Measurements from ENCODE around the gene LRBA.

Gene LRBA

GRCh38 chr4:150828159-150828558 is 186.9 kb downstream of the LRBA start:
- no peak overlapping the region for H3K27ac ChIP-seq (ENCODE audit: low read depth, low read length)
- H3K4me3 ChIP-seq (ENCODE audit: low read length), result no peak overlapping the region
- H4K20me1 ChIP-seq (ENCODE audit: control insufficient read depth, insufficient read depth, low read depth, low read length), result no peaks in the 10 kb centered on the region
- H3K9me3 ChIP-seq (ENCODE audit: control insufficient read depth, insufficient read depth, low read length), result no peaks in the 10 kb centered on the region
- H3K9me2 ChIP-seq (replicated peaks; ENCODE audit: control insufficient read depth, low read length), result no peaks in the 10 kb centered on the region
- no peaks in the 10 kb centered on the region for H3K79me2 ChIP-seq (ENCODE audit: control insufficient read depth, low read length)
- H3K27me3 ChIP-seq (ENCODE audit: control insufficient read depth, low read length), result no peaks in the 10 kb centered on the region
- H3K4me2 ChIP-seq (ENCODE audit: low read length), result no peak overlapping the region
- H3K4me1 ChIP-seq (ENCODE audit: control insufficient read depth, low read length), result no peaks in the 10 kb centered on the region
- no peaks in the 10 kb centered on the region for H3F3A ChIP-seq (ENCODE audit: control insufficient read depth, insufficient read depth)
- H3K36me3 ChIP-seq (ENCODE audit: control insufficient read depth, low read length), result peaks cover 24% of the 10 kb centered on the region
- TF ChIP-seq, protein P1, sequence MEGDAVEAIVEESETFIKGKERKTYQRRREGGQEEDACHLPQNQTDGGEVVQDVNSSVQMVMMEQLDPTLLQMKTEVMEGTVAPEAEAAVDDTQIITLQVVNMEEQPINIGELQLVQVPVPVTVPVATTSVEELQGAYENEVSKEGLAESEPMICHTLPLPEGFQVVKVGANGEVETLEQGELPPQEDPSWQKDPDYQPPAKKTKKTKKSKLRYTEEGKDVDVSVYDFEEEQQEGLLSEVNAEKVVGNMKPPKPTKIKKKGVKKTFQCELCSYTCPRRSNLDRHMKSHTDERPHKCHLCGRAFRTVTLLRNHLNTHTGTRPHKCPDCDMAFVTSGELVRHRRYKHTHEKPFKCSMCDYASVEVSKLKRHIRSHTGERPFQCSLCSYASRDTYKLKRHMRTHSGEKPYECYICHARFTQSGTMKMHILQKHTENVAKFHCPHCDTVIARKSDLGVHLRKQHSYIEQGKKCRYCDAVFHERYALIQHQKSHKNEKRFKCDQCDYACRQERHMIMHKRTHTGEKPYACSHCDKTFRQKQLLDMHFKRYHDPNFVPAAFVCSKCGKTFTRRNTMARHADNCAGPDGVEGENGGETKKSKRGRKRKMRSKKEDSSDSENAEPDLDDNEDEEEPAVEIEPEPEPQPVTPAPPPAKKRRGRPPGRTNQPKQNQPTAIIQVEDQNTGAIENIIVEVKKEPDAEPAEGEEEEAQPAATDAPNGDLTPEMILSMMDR (IDR thresholded peaks at IDR 0.05; ENCODE audit: low read depth, low read length, poor library complexity, severe bottlenecking), result no peak
- TF ChIP-seq EZH2phosphoT487 (IDR thresholded peaks at IDR 0.05; ENCODE audit: borderline replicate concordance, low read length), result no peak

- H3K36me3 ChIP-seq (ENCODE audit: control insufficient read depth, low read length), result peaks cover 24% of the 10 kb centered on the region
- no peaks in the 10 kb centered on the region for H3K79me2 ChIP-seq (ENCODE audit: control insufficient read depth, low read length)
- H3K4me3 ChIP-seq (ENCODE audit: low read length), result no peak overlapping the region
- H3K9me3 ChIP-seq (ENCODE audit: control insufficient read depth, insufficient read depth, low read length), result no peaks in the 10 kb centered on the region
- TF ChIP-seq, protein P1 (IDR thresholded peaks at IDR 0.05; ENCODE audit: low read depth, low read length, poor library complexity, severe bottlenecking), result no peak
- TF ChIP-seq EZH2phosphoT487 (IDR thresholded peaks at IDR 0.05; ENCODE audit: borderline replicate concordance, low read length), result no peak
- no peak overlapping the region for H3K4me2 ChIP-seq (ENCODE audit: low read length)
- no peaks in the 10 kb centered on the region for H3K9me2 ChIP-seq (replicated peaks; ENCODE audit: control insufficient read depth, low read length)
- no peaks in the 10 kb centered on the region for H3K27me3 ChIP-seq (ENCODE audit: control insufficient read depth, low read length)
- H3F3A ChIP-seq (ENCODE audit: control insufficient read depth, insufficient read depth), result no peaks in the 10 kb centered on the region
- H3K27ac ChIP-seq (ENCODE audit: low read depth, low read length), result no peak overlapping the region
- no peaks in the 10 kb centered on the region for H4K20me1 ChIP-seq (ENCODE audit: control insufficient read depth, insufficient read depth, low read depth, low read length)
- H3K4me1 ChIP-seq (ENCODE audit: control insufficient read depth, low read length), result no peaks in the 10 kb centered on the region
These were observed 187.9 kb downstream of the LRBA start for GRCh38 chr4:150827226-150827625.

- TF ChIP-seq, protein P1 (IDR thresholded peaks at IDR 0.05; ENCODE audit: low read depth, low read length, poor library complexity, severe bottlenecking), result no peak
- TF ChIP-seq EZH2phosphoT487 (IDR thresholded peaks at IDR 0.05; ENCODE audit: borderline replicate concordance, low read length), result no peak
These were observed 188.8 kb downstream of the LRBA start for GRCh38 chr4:150826306-150826705.

GRCh38 chr4:150822407-150822806 is 192.7 kb downstream of the LRBA start:
- Histone ChIP-seq H4K20me1 (ENCODE audit: control insufficient read depth, insufficient read depth, low read depth, low read length) (no peaks in the 10 kb centered on the region), H3K9me2 (replicated peaks; ENCODE audit: control insufficient read depth, low read length) (no peaks in the 10 kb centered on the region), H3K79me2 (ENCODE audit: control insufficient read depth, low read length) (no peaks in the 10 kb centered on the region), H3F3A (ENCODE audit: control insufficient read depth, insufficient read depth) (no peaks in the 10 kb centered on the region), H3K27ac (ENCODE audit: low read depth, low read length) (no peak overlapping the region), H3K4me2 (ENCODE audit: low read length) (no peak overlapping the region), H3K36me3 (ENCODE audit: control insufficient read depth, low read length) (peaks cover 21% of the 10 kb centered on the region), H3K27me3 (ENCODE audit: control insufficient read depth, low read length) (no peaks in the 10 kb centered on the region), H3K4me1 (ENCODE audit: control insufficient read depth, low read length) (no peaks in the 10 kb centered on the region), H3K4me3 (ENCODE audit: low read length) (no peak overlapping the region), H3K9me3 (ENCODE audit: control insufficient read depth, insufficient read depth, low read length) (no peaks in the 10 kb centered on the region)
- no peak for TF ChIP-seq EZH2phosphoT487 (IDR thresholded peaks at IDR 0.05; ENCODE audit: borderline replicate concordance, low read length)
- TF ChIP-seq, protein P1 (IDR thresholded peaks at IDR 0.05; ENCODE audit: low read depth, low read length, poor library complexity, severe bottlenecking), result no peak

More at GRCh38 chr4:150826306-150826705, 188.8 kb downstream of the LRBA start:
- Histone ChIP-seq H3K9me2 (replicated peaks; ENCODE audit: control insufficient read depth, low read length) (no peaks in the 10 kb centered on the region), H3K27me3 (ENCODE audit: control insufficient read depth, low read length) (no peaks in the 10 kb centered on the region), H3K27ac (ENCODE audit: low read depth, low read length) (no peak overlapping the region), H3K36me3 (ENCODE audit: control insufficient read depth, low read length) (peaks cover 24% of the 10 kb centered on the region), H3K79me2 (ENCODE audit: control insufficient read depth, low read length) (no peaks in the 10 kb centered on the region), H3K4me2 (ENCODE audit: low read length) (no peak overlapping the region), H3K9me3 (ENCODE audit: control insufficient read depth, insufficient read depth, low read length) (no peaks in the 10 kb centered on the region), H3K4me1 (ENCODE audit: control insufficient read depth, low read length) (no peaks in the 10 kb centered on the region), H4K20me1 (ENCODE audit: control insufficient read depth, insufficient read depth, low read depth, low read length) (no peaks in the 10 kb centered on the region), H3F3A (ENCODE audit: control insufficient read depth, insufficient read depth) (no peaks in the 10 kb centered on the region), H3K4me3 (ENCODE audit: low read length) (no peak overlapping the region)
